ENCODE measurements around the gene TCF7L1.

Gene TCF7L1

GRCh38 chr2:85281553-85281952, 148.4 kb downstream of the TCF7L1 start:
- Mint-ChIP-seq H3K9me3 (no peaks in the 10 kb centered on the region), H3K27me3 (ENCODE audit: low read depth) (no peaks in the 10 kb centered on the region), H3K36me3 (ENCODE audit: low read depth) (peaks cover 14% of the 10 kb centered on the region)

GRCh38 chr2:85282914-85283313, 149.7 kb downstream of the TCF7L1 start:
- Mint-ChIP-seq H3K4me3 (no peak overlapping the region), H3K27ac (peak overlapping the region in 1 of 3 experiments; percentile 8), H3K36me3 (ENCODE audit: low read depth) (peaks cover 22% of the 10 kb centered on the region), H3K4me1 (peaks cover 35% of the 10 kb centered on the region), H3K27me3 (ENCODE audit: low read depth) (no peaks in the 10 kb centered on the region), H3K9me3 (no peaks in the 10 kb centered on the region)
- no peak for TF ChIP-seq CTCF (IDR thresholded peaks at IDR 0.05; ENCODE audit: unreplicated experiment in 3 of 3)

More at GRCh38 chr2:85281553-85281952, 148.4 kb downstream of the TCF7L1 start:
- peaks cover 48% of the 10 kb centered on the region for H3K4me1 Mint-ChIP-seq
- no peak overlapping the region for H3K4me3 Mint-ChIP-seq
- no peak for TF ChIP-seq CTCF (IDR thresholded peaks at IDR 0.05; ENCODE audit: unreplicated experiment in 3 of 3)
- peak overlapping the region in 1 of 3 experiments; percentile 8 for H3K27ac Mint-ChIP-seq

GRCh38 chr2:85283641-85284040, 150.4 kb downstream of the TCF7L1 start:
- TF ChIP-seq CTCF (IDR thresholded peaks at IDR 0.05; ENCODE audit: unreplicated experiment in 3 of 3): no peak
- Mint-ChIP-seq H3K9me3 (no peaks in the 10 kb centered on the region), H3K36me3 (ENCODE audit: low read depth) (peaks cover 27% of the 10 kb centered on the region), H3K4me3 (no peak overlapping the region), H3K4me1 (peaks cover 27% of the 10 kb centered on the region), H3K27me3 (ENCODE audit: low read depth) (no peaks in the 10 kb centered on the region), H3K27ac (peak overlapping the region in 1 of 3 experiments; percentile 32)

GRCh38 chr2:85286918-85287317, 153.7 kb downstream of the TCF7L1 start:
- H3K4me3 Mint-ChIP-seq: no peak overlapping the region
- no peaks in the 10 kb centered on the region for H3K27me3 Mint-ChIP-seq (ENCODE audit: low read depth)
- H3K36me3 Mint-ChIP-seq (ENCODE audit: low read depth): peaks cover 52% of the 10 kb centered on the region
- no peak overlapping the region for H3K27ac Mint-ChIP-seq
- H3K9me3 Mint-ChIP-seq: no peaks in the 10 kb centered on the region
- TF ChIP-seq CTCF (IDR thresholded peaks at IDR 0.05; ENCODE audit: unreplicated experiment in 3 of 3): no peak
- H3K4me1 Mint-ChIP-seq: peaks cover 8% of the 10 kb centered on the region

- Mint-ChIP-seq H3K4me3 (no peak overlapping the region), H3K4me1 (peaks cover under 1% of the 10 kb centered on the region), H3K36me3 (ENCODE audit: low read depth) (peaks cover 50% of the 10 kb centered on the region), H3K9me3 (no peaks in the 10 kb centered on the region), H3K27ac (no peak overlapping the region), H3K27me3 (ENCODE audit: low read depth) (no peaks in the 10 kb centered on the region)
- TF ChIP-seq CTCF (IDR thresholded peaks at IDR 0.05; ENCODE audit: unreplicated experiment in 3 of 3): no peak
Observed at GRCh38 chr2:85287721-85288120, 154.5 kb downstream of the TCF7L1 start.

- peaks cover 52% of the 10 kb centered on the region for H3K36me3 Mint-ChIP-seq (ENCODE audit: low read depth)
- peak overlapping the region in 1 of 3 experiments; percentile 41 for H3K27ac Mint-ChIP-seq
- no peaks in the 10 kb centered on the region for H3K9me3 Mint-ChIP-seq
- TF ChIP-seq CTCF (IDR thresholded peaks at IDR 0.05; ENCODE audit: unreplicated experiment in 3 of 3): no peak
- no peak overlapping the region for H3K4me3 Mint-ChIP-seq
- H3K27me3 Mint-ChIP-seq (ENCODE audit: low read depth): no peaks in the 10 kb centered on the region
- no peaks in the 10 kb centered on the region for H3K4me1 Mint-ChIP-seq
Observed at GRCh38 chr2:85288244-85288725, 155.1 kb downstream of the TCF7L1 start.

Data from nephron (organoid).